WTC11 (cell line): ENCODE results near the gene LPIN3. TPM values are rescaled to one million over a fixed set of nuclear protein-coding genes. Genes with fewer than 3 reads are reported as not detected.

Source experiments
- ATAC-seq: fragments of 200-7000 bp; cut with Tn5 transposase; 2 replicates; pipeline ENCODE4 v1.10.0; 2021; ENCODE audit warnings: mild to moderate bottlenecking, moderate library complexity
- CTCF ChIA-PET: fragments of 300-600 bp; sonication (Branson Sonifier 250); formaldehyde crosslinking; loops from one replicate; lab custom pipeline; 2021; ENCODE audit warnings: antibody characterized with exemption; lab: Charles Lee
- POLR2A ChIA-PET: fragments of 350-600 bp; sonication (Branson Sonifier 250); formaldehyde crosslinking; loops from one replicate; lab custom pipeline; 2021; ENCODE audit warnings: antibody characterized with exemption; lab: Charles Lee
- DNase-seq: peaks from one replicate; pipeline ENCODE4 v3.0.0; 2021; ENCODE audit warnings: low spot score
- H3K27ac Mint-ChIP-seq: 2 replicates; pipeline ENCODE4 v1.8.0; 2021; ENCODE audit warnings: mixed read lengths
- H3K27me3 Mint-ChIP-seq: 2 replicates; pipeline ENCODE4 v1.8.0; 2021; ENCODE audit warnings: low read depth, mild to moderate bottlenecking, moderate library complexity, mixed read lengths
- H3K36me3 Mint-ChIP-seq: 2 replicates; pipeline ENCODE4 v1.8.0; 2021; ENCODE audit warnings: mixed read lengths
- H3K4me1 Mint-ChIP-seq: 2 replicates; pipeline ENCODE4 v1.8.0; 2022; ENCODE audit warnings: mixed read lengths
- H3K4me3 Mint-ChIP-seq: 2 replicates; pipeline ENCODE4 v1.8.0; 2021; ENCODE audit warnings: mild to moderate bottlenecking, moderate library complexity, mixed read lengths
- H3K9me3 Mint-ChIP-seq: 2 replicates; pipeline ENCODE4 v1.8.0; 2021; ENCODE audit warnings: mixed read lengths
- CREM ChIP-seq: sonication (generic); formaldehyde crosslinking; IDR thresholded peaks from 2 replicates; pipeline ENCODE4 v1.8.1; 2022; ENCODE audit warnings: mild to moderate bottlenecking, missing genetic modification reagents, moderate library complexity
- IRF2 ChIP-seq: sonication (generic); formaldehyde crosslinking; IDR thresholded peaks from 2 replicates; pipeline ENCODE4 v1.8.0; 2022; ENCODE audit warnings: low read depth, missing genetic modification reagents, borderline replicate concordance
- JAZF1 ChIP-seq: fragments of 250-450 bp; sonication (Bioruptor Pico); IDR thresholded peaks from 2 replicates; pipeline ENCODE4 v1.9.0; 2021; ENCODE audit warnings: moderate library complexity, mild to moderate bottlenecking, inconsistent platforms
- KAT7 ChIP-seq: sonication (generic); formaldehyde crosslinking; IDR thresholded peaks from 2 replicates; pipeline ENCODE4 v1.8.1; 2023; ENCODE audit warnings: missing genetic modification reagents, mild to moderate bottlenecking, borderline replicate concordance
- OVOL2 ChIP-seq: fragments of 250-450 bp; sonication (Bioruptor Pico); IDR thresholded peaks from 2 replicates; pipeline ENCODE4 v1.9.0; 2021; ENCODE audit warnings: mild to moderate bottlenecking, borderline replicate concordance
- SOX15 ChIP-seq: fragments of 250-450 bp; sonication (Bioruptor Pico); IDR thresholded peaks from 2 replicates; pipeline ENCODE4 v1.9.0; 2021; ENCODE audit warnings: mild to moderate bottlenecking
- TP53 ChIP-seq: sonication (generic); formaldehyde crosslinking; IDR thresholded peaks from 2 replicates; pipeline ENCODE4 v1.8.1; 2023; ENCODE audit warnings: mild to moderate bottlenecking, missing genetic modification reagents
- ZNF219 ChIP-seq: sonication (generic); formaldehyde crosslinking; IDR thresholded peaks from 2 replicates; pipeline ENCODE4 v1.8.0; 2023; ENCODE audit warnings: missing genetic modification reagents, mild to moderate bottlenecking, borderline replicate concordance
- ZNF232 ChIP-seq: sonication (generic); formaldehyde crosslinking; IDR thresholded peaks from 2 replicates; pipeline ENCODE4 v1.8.0; 2022; ENCODE audit warnings: mild to moderate bottlenecking, missing genetic modification reagents
- ZNF671 ChIP-seq: fragments of 250-450 bp; sonication (Bioruptor Pico); IDR thresholded peaks from 2 replicates; pipeline ENCODE4 v1.8.0; 2021; ENCODE audit warnings: mild to moderate bottlenecking
- total RNA-seq: library from RNA; stranded (reverse); gene quantifications from 3 replicates; pipeline ENCODE4 v1.2.3, GENCODE V29; 2021
- TF ChIP-seq, protein P1 (sequence below): fragments of 250-450 bp; sonication (Bioruptor Pico); conservative IDR thresholded peaks from 2 replicates; pipeline ENCODE4 v1.9.0; 2021; ENCODE audit warnings: mild to moderate bottlenecking
- TF ChIP-seq, protein P2 (sequence below): sonication (generic); formaldehyde crosslinking; IDR thresholded peaks from 2 replicates; pipeline ENCODE4 v1.8.0; 2022; ENCODE audit warnings: mild to moderate bottlenecking, missing genetic modification reagents
- TF ChIP-seq, protein P3 (sequence below): sonication (generic); formaldehyde crosslinking; IDR thresholded peaks from 2 replicates; pipeline ENCODE4 v1.8.0; 2023; ENCODE audit warnings: missing genetic modification reagents
- TF ChIP-seq, protein P4 (sequence below): fragments of 250-450 bp; sonication (Bioruptor Pico); IDR thresholded peaks from 2 replicates; pipeline ENCODE4 v2.1.2; 2022; ENCODE audit warnings: mild to moderate bottlenecking, moderate library complexity
- TF ChIP-seq, protein P5 (sequence below): sonication (generic); formaldehyde crosslinking; IDR thresholded peaks from 2 replicates; pipeline ENCODE4 v1.8.1; 2022; ENCODE audit warnings: low read depth, missing genetic modification reagents, borderline replicate concordance
- TF ChIP-seq, protein P6 (sequence below): fragments of 250-450 bp; sonication (Bioruptor Pico); IDR thresholded peaks from 2 replicates; pipeline ENCODE4 v1.8.0; 2021; ENCODE audit warnings: mild to moderate bottlenecking
- TF ChIP-seq, protein P7 (sequence below): sonication (generic); formaldehyde crosslinking; IDR thresholded peaks from 2 replicates; pipeline ENCODE4 v1.8.0; 2023; ENCODE audit warnings: missing genetic modification reagents, mild to moderate bottlenecking, borderline replicate concordance

Gene LPIN3
- total RNA-seq, 1 experiment from 2014 or later: 7.9 TPM

DNA sequence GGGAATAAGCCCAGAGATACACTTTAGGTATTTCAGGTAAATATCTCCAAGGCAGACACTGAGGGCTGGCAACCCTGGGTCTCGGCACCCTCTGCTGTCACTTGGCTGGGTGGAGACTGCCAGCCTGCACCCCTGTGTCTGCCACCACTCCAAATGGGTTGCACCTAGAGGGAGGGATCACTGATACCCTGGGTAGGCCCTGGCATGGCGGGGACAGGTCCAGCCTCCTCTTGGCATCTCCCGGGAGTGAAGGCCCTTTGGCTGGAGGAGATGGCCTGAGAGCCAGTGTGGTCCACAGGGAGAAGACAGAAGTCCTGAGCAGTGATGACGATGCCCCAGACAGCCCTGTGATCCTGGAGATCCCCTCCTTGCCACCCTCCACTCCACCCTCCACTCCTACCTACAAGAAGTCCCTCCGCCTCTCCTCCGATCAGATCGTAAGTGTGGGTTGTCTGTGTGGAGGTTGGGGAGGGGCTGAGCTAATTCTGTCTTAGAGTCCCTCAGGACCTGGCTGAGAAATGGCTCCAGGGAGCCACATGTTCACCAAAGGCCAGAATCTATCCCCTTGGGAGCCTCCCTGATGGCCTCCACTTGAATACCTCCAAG is 15.1 kb downstream of the LPIN3 start (continued):
- TF ChIP-seq, protein P1, sequence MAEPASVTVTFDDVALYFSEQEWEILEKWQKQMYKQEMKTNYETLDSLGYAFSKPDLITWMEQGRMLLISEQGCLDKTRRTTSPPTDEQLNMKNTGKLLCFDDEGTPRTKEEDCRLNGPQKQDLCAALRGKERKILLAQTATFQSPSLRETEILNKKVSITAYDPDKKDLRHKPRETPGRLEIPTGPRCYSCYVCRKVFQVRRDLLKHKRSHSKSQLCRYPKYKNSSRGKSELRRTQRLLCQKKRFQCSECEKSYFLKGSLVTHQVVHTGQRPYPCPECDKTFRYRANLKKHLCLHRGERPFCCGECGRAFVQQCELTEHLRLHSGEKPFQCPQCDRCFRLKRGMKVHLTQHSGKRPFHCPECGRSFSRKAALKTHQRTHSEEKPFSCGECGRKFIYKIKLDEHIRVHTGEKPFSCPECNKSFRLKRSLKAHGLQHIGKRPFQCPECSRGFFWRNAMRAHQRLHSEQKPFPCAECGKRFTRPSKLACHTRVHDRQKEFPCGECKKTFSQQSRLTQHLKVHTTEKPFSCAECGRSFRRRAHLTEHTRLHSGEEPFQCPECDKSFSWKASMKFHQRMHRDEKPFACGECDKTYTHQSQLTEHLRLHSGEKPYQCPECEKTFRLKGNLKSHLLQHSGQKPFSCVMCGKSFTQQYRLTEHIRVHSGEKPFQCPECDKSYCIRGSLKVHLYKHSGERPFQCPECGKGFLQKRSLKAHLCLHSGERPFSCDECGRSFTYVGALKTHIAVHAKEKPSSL (CRISPR knock-in tag): no peak
- TF ChIP-seq ZNF232 (CRISPR knock-in tag) (no peak), OVOL2 (CRISPR knock-in tag) (no peak)
- TF ChIP-seq, protein P2, sequence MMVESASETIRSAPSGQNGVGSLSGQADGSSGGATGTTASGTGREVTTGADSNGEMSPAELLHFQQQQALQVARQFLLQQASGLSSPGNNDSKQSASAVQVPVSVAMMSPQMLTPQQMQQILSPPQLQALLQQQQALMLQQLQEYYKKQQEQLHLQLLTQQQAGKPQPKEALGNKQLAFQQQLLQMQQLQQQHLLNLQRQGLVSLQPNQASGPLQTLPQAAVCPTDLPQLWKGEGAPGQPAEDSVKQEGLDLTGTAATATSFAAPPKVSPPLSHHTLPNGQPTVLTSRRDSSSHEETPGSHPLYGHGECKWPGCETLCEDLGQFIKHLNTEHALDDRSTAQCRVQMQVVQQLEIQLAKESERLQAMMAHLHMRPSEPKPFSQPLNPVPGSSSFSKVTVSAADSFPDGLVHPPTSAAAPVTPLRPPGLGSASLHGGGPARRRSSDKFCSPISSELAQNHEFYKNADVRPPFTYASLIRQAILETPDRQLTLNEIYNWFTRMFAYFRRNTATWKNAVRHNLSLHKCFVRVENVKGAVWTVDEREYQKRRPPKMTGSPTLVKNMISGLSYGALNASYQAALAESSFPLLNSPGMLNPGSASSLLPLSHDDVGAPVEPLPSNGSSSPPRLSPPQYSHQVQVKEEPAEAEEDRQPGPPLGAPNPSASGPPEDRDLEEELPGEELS (CRISPR knock-in tag): no peak

DNA sequence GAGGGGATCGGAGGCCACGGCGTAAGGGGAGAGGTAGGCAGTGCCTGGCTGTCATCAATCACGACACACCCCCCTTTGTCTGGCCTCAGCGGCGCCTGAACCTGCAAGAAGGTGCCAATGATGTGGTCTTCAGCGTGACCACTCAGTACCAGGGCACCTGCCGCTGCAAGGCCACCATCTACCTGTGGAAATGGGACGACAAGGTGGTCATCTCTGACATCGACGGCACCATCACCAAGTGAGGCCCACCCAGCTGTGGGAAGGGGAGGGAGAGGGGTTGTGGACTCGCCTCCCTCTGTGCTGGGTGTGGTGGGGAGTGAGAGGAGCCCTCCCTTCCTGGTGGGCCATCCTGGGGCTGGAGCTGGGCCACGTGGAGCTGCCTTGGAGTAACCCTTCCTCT is 16.3 kb downstream of the LPIN3 start:
- no peaks in the 10 kb centered on the region for H3K27me3 Mint-ChIP-seq

More for the DNA sequence above, 16.3 kb downstream of the LPIN3 start:
- Mint-ChIP-seq H3K9me3 (no peaks in the 10 kb centered on the region), H3K27ac (no peak overlapping the region), H3K4me1 (no peaks in the 10 kb centered on the region), H3K4me3 (no peak overlapping the region), H3K36me3 (no peaks in the 10 kb centered on the region)
- ChIA-PET POLR2A (interaction anchor here (0.5 kb wide), 1 partner anchor 28 kb away, joined by 3 read pairs; no protein-coding TSS in a partner anchor), CTCF (no interaction called here)
- DNase-seq: no peak
- no peak for ATAC-seq
- TF ChIP-seq, protein P3, sequence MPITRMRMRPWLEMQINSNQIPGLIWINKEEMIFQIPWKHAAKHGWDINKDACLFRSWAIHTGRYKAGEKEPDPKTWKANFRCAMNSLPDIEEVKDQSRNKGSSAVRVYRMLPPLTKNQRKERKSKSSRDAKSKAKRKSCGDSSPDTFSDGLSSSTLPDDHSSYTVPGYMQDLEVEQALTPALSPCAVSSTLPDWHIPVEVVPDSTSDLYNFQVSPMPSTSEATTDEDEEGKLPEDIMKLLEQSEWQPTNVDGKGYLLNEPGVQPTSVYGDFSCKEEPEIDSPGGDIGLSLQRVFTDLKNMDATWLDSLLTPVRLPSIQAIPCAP (CRISPR knock-in tag): no peak
- TF ChIP-seq JAZF1 (CRISPR knock-in tag): no peak
- TF ChIP-seq CREM (CRISPR knock-in tag): no peak
- TF ChIP-seq TP53 (CRISPR knock-in tag): no peak
- TF ChIP-seq, protein P4, sequence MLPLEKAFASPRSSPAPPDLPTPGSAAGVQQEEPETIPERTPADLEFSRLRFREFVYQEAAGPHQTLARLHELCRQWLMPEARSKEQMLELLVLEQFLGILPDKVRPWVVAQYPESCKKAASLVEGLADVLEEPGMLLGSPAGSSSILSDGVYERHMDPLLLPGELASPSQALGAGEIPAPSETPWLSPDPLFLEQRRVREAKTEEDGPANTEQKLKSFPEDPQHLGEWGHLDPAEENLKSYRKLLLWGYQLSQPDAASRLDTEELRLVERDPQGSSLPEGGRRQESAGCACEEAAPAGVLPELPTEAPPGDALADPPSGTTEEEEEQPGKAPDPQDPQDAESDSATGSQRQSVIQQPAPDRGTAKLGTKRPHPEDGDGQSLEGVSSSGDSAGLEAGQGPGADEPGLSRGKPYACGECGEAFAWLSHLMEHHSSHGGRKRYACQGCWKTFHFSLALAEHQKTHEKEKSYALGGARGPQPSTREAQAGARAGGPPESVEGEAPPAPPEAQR (CRISPR knock-in tag): no peak
- TF ChIP-seq SOX15 (CRISPR knock-in tag): no peak
- TF ChIP-seq IRF2 (CRISPR knock-in tag): no peak
- no peak for TF ChIP-seq ZNF219 (CRISPR knock-in tag)
- no peak for TF ChIP-seq KAT7
- TF ChIP-seq, protein P5, sequence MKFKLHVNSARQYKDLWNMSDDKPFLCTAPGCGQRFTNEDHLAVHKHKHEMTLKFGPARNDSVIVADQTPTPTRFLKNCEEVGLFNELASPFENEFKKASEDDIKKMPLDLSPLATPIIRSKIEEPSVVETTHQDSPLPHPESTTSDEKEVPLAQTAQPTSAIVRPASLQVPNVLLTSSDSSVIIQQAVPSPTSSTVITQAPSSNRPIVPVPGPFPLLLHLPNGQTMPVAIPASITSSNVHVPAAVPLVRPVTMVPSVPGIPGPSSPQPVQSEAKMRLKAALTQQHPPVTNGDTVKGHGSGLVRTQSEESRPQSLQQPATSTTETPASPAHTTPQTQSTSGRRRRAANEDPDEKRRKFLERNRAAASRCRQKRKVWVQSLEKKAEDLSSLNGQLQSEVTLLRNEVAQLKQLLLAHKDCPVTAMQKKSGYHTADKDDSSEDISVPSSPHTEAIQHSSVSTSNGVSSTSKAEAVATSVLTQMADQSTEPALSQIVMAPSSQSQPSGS (CRISPR knock-in tag): no peak
- TF ChIP-seq, protein P6, sequence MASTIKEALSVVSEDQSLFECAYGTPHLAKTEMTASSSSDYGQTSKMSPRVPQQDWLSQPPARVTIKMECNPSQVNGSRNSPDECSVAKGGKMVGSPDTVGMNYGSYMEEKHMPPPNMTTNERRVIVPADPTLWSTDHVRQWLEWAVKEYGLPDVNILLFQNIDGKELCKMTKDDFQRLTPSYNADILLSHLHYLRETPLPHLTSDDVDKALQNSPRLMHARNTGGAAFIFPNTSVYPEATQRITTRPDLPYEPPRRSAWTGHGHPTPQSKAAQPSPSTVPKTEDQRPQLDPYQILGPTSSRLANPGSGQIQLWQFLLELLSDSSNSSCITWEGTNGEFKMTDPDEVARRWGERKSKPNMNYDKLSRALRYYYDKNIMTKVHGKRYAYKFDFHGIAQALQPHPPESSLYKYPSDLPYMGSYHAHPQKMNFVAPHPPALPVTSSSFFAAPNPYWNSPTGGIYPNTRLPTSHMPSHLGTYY (CRISPR knock-in tag): no peak
- TF ChIP-seq ZNF671 (CRISPR knock-in tag): no peak
- TF ChIP-seq, protein P7, sequence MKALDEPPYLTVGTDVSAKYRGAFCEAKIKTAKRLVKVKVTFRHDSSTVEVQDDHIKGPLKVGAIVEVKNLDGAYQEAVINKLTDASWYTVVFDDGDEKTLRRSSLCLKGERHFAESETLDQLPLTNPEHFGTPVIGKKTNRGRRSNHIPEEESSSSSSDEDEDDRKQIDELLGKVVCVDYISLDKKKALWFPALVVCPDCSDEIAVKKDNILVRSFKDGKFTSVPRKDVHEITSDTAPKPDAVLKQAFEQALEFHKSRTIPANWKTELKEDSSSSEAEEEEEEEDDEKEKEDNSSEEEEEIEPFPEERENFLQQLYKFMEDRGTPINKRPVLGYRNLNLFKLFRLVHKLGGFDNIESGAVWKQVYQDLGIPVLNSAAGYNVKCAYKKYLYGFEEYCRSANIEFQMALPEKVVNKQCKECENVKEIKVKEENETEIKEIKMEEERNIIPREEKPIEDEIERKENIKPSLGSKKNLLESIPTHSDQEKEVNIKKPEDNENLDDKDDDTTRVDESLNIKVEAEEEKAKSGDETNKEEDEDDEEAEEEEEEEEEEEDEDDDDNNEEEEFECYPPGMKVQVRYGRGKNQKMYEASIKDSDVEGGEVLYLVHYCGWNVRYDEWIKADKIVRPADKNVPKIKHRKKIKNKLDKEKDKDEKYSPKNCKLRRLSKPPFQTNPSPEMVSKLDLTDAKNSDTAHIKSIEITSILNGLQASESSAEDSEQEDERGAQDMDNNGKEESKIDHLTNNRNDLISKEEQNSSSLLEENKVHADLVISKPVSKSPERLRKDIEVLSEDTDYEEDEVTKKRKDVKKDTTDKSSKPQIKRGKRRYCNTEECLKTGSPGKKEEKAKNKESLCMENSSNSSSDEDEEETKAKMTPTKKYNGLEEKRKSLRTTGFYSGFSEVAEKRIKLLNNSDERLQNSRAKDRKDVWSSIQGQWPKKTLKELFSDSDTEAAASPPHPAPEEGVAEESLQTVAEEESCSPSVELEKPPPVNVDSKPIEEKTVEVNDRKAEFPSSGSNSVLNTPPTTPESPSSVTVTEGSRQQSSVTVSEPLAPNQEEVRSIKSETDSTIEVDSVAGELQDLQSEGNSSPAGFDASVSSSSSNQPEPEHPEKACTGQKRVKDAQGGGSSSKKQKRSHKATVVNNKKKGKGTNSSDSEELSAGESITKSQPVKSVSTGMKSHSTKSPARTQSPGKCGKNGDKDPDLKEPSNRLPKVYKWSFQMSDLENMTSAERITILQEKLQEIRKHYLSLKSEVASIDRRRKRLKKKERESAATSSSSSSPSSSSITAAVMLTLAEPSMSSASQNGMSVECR: no peak
